GM06990 (cell line): ENCODE data around the gene MERTK.
"Not testable (repeated sequence)": the region's sequence is repeated elsewhere in the genome, so short reads cannot be mapped to it uniquely, and the experiment has no call there.

ENCODE experiments used
- DNase-seq: peaks from one replicate; pipeline ENCODE4 v3.0.0-alpha.2; 2011; ENCODE audit not compliant: insufficient read length; ENCODE audit errors: extremely low read depth
- H3K27me3 ChIP-seq: replicated peaks from 2 replicates; pipeline ENCODE4 v1.6.0; 2011; ENCODE audit warnings: low read length; ENCODE audit not compliant: control insufficient read depth, insufficient read depth
- H3K36me3 ChIP-seq: 2 replicates; pipeline ENCODE4 v1.5.1; 2011; ENCODE audit warnings: low read length; ENCODE audit not compliant: control insufficient read depth, insufficient read depth
- H3K4me3 ChIP-seq: replicated peaks from 2 replicates; pipeline ENCODE4 v1.5.1; 2011; ENCODE audit warnings: low read depth, mild to moderate bottlenecking, control low read depth, low read length
- CTCF ChIP-seq: IDR thresholded peaks from 2 replicates; pipeline ENCODE4 v1.5.1; 2011; ENCODE audit warnings: low read length, control low read depth, mild to moderate bottlenecking, inconsistent platforms; ENCODE audit not compliant: insufficient read depth, poor library complexity, severe bottlenecking

MERTK gene

DNA sequence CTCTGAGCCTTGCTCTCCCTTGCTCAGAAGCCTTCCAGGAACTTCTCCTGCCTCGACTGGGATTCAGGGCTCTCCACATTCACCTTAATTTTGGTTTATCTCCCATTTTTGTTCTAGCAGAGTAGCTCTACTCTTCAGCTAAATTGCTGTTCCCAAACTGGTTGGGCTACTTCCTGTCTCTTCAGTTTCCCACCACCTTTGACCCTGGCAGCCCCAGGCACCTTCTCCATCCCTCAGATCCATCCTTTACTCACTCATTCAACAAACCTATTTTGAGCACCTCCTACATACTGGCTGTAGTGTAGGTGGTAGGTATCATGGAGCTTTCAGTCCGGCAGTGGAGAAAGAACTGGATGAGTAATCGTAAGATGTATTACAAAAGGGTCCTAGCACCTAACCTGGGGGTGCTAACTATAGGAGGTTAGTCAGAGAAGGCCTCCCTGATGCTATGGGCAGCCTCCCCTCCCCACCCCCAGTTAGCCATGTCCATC is 26.3 kb downstream of the MERTK start:
- no peak for DNase-seq
- TF ChIP-seq CTCF = no peak
- Histone ChIP-seq H3K4me3 (no peak overlapping the region), H3K36me3 (no peaks in the 10 kb centered on the region), H3K27me3 (no peaks in the 10 kb centered on the region)

DNA sequence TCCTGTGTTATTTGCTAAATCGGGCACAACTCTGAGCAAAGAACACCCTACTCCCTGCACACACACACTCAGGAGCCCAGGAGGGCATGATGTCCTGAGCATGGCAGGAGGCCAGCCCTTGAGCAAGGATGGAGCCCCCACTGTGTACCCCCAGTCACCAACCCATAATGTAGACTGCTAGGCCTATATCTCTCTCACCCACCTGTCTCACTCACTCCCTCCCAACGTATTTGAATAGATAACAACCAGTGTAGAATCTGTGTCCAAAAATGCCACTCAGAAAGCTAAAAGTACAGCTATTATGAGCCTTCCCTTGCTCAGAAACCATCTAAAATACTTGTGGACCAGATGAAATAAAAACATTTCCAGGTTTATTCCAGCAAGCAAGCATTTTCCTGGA is 29.3 kb downstream of the MERTK start:
- no peak for TF ChIP-seq CTCF

GRCh38 chr2:111930409-111930808 is 32.0 kb downstream of the MERTK start:
- Histone ChIP-seq H3K4me3 (no peak overlapping the region), H3K27me3 (no peaks in the 10 kb centered on the region), H3K36me3 (no peaks in the 10 kb centered on the region)
- TF ChIP-seq CTCF = no peak
- no peak for DNase-seq

More for the DNA sequence above, 29.3 kb downstream of the MERTK start:
- Histone ChIP-seq H3K27me3 (no peaks in the 10 kb centered on the region), H3K36me3 (no peaks in the 10 kb centered on the region), H3K4me3 (no peak overlapping the region)
- no peak for DNase-seq

DNA sequence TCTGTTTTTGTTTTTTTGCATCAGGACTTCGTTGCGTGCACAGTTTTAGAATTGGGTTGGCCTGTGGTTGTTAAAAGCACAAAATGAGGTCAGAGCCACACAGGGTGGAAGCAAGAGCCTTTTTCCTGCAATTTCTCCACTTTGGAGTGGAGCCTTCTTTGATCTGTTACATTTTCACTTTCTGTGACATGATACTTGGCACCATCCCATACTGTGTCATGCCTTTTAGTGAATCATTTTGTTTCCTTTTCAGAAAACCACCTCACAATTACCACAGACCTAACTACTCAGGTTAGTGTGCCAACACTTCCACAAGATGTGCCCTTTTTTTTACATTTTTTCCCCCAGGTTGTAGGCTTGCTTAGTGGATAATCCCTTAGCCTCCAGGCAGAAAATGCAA is 32.5 kb downstream of the MERTK start:
- no peaks in the 10 kb centered on the region for H3K27me3 ChIP-seq
- DNase-seq = no peak
- no peak for TF ChIP-seq CTCF
- no peak overlapping the region for H3K4me3 ChIP-seq
- H3K36me3 ChIP-seq = no peaks in the 10 kb centered on the region

- no peaks in the 10 kb centered on the region for H3K36me3 ChIP-seq
- DNase-seq = no peak
These were observed 34.5 kb downstream of the MERTK start for GRCh38 chr2:111932841-111933291.

DNA sequence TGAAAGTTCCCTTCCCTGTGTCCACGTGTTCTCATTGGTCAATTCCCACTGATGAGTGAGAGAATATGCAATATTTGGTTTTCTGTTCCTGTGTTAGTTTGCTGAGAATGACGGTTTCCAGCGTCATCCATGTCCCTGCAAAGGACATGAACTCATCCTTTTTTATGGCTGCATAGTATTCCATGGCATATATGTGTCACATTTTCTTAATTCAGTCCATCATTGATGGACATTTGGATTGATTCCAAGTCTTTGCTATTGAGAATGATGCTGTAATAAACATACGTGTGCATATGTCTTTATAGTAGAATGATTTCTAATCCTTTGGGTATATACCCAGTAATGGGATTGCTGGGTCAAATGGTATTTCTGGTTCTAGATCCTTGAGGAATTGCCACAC is 35.5 kb downstream of the MERTK start:
- H3K36me3 ChIP-seq, H3K4me3 ChIP-seq, DNase-seq: not testable (repeated sequence)

More at GRCh38 chr2:111932841-111933291, 34.5 kb downstream of the MERTK start:
- no peak overlapping the region for H3K4me3 ChIP-seq
- H3K27me3 ChIP-seq = no peaks in the 10 kb centered on the region
- TF ChIP-seq CTCF = no peak

More for the DNA sequence above, 35.5 kb downstream of the MERTK start:
- H3K27me3 ChIP-seq = not testable (repeated sequence)
